ENCODE results near the gene LTBP2. TPM values are rescaled to one million over a fixed set of nuclear protein-coding genes. Genes with fewer than 3 reads are reported as not detected.

LTBP2 gene
- total RNA-seq, 1 donor, result 157 TPM

GRCh38 chr14:74518221-74518620, 93.8 kb downstream of the LTBP2 start:
- no peak overlapping the region for H3K4me3 ChIP-seq (ENCODE audit: low read depth, low read length)
- no peak for DNase-seq (ENCODE audit: low read depth)

GRCh38 chr14:74517731-74518130, 94.3 kb downstream of the LTBP2 start:
- TF ChIP-seq CTCF (IDR thresholded peaks at IDR 0.05; ENCODE audit: insufficient read depth, low read length), result no peak
- DNase-seq (ENCODE audit: low read depth), result no peak
- H3K4me3 ChIP-seq (ENCODE audit: low read depth, low read length), result no peak overlapping the region

More at GRCh38 chr14:74518221-74518620, 93.8 kb downstream of the LTBP2 start:
- TF ChIP-seq CTCF (IDR thresholded peaks at IDR 0.05; ENCODE audit: insufficient read depth, low read length), result no peak

- H3K4me3 ChIP-seq (ENCODE audit: low read depth, low read length), result no peak overlapping the region
- TF ChIP-seq CTCF (IDR thresholded peaks at IDR 0.05; ENCODE audit: insufficient read depth, low read length), result no peak
- DNase-seq (ENCODE audit: low read depth), result no peak
These were observed 95.4 kb downstream of the LTBP2 start for GRCh38 chr14:74516451-74517160.

GRCh38 chr14:74515891-74516412, 96.1 kb downstream of the LTBP2 start:
- DNase-seq (ENCODE audit: low read depth), result no peak
- no peak overlapping the region for H3K4me3 ChIP-seq (ENCODE audit: low read depth, low read length)
- no peak for TF ChIP-seq CTCF (IDR thresholded peaks at IDR 0.05; ENCODE audit: insufficient read depth, low read length)

GRCh38 chr14:74514471-74514941, 97.5 kb downstream of the LTBP2 start:
- TF ChIP-seq CTCF (IDR thresholded peaks at IDR 0.05; ENCODE audit: insufficient read depth, low read length), result no peak
- H3K4me3 ChIP-seq (ENCODE audit: low read depth, low read length), result no peak overlapping the region
- DNase-seq (ENCODE audit: low read depth), result peak; percentile 68

- H3K4me3 ChIP-seq (ENCODE audit: low read depth, low read length), result no peak overlapping the region
- DNase-seq (ENCODE audit: low read depth), result no peak
- TF ChIP-seq CTCF (IDR thresholded peaks at IDR 0.05; ENCODE audit: insufficient read depth, low read length), result no peak
These were observed 99.8 kb downstream of the LTBP2 start for GRCh38 chr14:74511966-74512830.

Data from fibroblast of the aortic adventitia (primary cell).